Posterior vena cava (tissue), 2 donors: ENCODE measurements around the gene DROSHA. TPM values are rescaled to one million over a fixed set of nuclear protein-coding genes. Genes with fewer than 3 reads are reported as not detected.
"Not testable (repeated sequence)": the region's sequence is repeated elsewhere in the genome, so short reads cannot be mapped to it uniquely, and the experiment has no call there.

Experiments used
- DNase-seq: peaks from one replicate; pipeline ENCODE4 v3.0.0-alpha.2; 2020; ENCODE audit warnings: low spot score
- intact Hi-C, 2 donors: fragments of 100-400 bp; cut with DNase I; formaldehyde crosslinking; loops; one replicate each; pipeline versions ENCODE4 v1.14.1 to v1.14.2; 2022 to 2023
- total RNA-seq, 2 donors: library from RNA; stranded (reverse); fragmentation: NEBNext Ultra II Directional; extraction: Animal tissue kit (Norgen Biotek cat#: 25700); gene quantifications; one replicate each; pipeline ENCODE4 v1.2.1, GENCODE V29; 2021
- donor health status: DM: yes; HTN: yes; CAD: no.
- donor health status: DM: yes; HTN: yes; CAD: no.

DROSHA gene
- total RNA-seq, 2 donors from 2014 or later, result 36.9 to 39.3 TPM

DNA sequence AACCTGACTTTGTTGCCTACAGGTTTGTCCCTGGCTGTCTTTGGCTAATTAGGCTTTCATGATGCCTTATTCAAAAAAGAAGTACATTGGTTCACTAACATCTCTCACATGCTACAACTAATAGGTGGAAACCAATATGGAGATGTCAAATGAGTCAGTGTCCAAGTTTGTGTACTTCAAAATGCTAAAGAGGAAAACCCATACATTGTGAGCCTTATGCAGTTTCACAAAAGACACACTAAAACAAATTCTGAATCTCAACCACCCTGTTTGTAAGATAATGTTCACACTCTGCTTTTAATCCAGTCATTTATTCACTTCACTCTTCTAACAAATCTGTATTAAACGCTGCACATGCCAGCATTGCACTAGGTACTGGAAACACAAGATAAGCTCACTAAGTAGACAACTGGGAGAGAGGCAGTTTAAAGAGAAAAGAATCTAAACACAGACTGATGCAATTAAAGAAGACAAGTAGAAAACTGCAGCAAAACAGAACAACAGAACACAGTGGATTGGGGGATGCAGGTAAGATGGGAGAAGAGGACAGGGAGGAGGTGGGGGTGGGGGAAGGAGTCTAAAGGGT is 104.1 kb downstream of the DROSHA start:
- intact Hi-C loops, result no loop called here
- no peak for DNase-seq

DNA sequence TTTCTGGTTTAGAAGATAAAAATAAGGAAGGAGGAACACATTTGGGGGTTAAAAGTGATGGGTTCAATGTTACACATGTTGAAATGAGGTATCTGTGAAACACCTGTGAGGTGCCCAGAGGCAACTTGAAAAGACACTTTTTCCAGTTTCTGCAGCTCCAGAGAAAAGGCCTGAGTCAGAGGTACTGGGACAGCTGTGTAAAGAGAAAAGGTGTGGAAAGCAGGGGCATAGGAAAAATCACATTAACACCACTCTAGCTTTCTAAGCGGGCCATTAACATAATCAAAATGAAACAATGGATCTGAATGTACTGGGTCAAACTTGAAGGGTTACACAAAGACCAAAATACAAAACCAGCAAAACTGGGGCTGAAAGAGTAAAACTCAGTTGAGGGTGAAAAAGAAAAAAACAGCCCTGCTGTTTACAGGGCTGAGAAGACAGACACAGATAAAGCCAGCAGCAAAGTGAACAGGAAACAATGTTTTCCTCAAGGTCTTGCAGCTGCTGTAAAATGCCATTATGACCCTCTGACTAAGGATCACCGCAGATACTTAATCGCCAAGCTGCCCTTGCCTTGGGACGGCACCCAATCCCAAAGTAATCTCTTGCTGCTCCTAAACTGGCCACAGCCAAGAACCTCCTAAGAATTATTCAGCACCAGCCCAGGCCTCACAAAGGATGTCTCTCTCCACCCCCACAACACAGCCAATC is 104.7 kb downstream of the DROSHA start:
- DNase-seq, result no peak
- intact Hi-C loops, result no loop called here

DNA sequence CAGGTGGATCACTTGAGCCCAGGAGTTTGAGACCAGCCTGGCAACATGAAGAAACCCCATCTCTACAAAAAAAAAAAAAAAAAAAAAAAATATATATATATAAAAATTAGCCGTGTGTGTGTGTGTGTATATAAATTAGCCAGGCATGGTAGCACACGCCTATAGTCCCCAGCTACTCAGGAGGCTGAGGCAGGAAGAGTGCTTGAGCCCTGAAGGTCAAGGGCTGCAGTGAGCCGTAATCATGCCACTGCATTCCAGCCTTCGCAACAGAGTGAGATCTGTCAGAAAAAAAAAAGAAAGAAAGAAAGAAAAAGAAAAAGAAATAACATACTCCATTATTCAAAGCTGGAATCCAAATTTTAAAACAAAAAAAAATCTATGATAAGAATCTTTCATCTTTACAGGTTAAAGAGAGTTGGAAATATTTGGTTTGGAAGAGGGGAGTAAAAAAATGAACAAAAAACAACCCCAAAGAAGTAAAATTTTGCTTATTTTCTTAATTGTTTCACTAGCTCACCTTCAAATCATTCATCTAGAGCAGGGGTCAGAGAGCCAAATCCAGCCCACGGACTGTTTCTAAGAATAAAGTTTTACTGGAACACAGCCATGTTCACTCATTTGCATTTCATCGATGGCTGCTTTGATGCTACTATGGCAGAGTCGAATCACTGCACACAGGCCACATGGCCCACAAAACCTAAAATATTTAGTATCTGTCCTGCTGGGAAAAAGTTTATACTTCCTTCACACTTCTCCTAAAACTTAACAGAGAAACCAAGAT is 109.9 kb downstream of the DROSHA start:
- no peak for DNase-seq
- intact Hi-C loops, result no loop called here

DNA sequence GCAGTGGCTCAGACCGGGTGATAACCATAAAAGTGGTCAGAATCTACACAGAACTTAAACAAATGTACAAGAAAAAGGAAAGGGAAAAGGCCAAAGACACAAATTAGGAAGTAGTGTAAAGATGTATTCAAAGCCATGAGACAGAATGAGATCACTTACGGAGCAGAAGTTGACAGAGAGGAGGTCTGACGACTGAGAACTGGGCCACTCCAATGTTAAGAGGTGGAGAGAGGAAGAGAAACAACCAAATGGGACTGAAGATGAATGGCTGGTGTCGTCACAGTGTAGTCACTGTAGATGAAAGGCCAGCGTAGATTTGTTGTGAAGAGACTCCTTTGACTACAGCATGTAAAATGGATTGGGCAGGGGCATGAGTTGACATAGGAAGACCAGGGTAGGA is 114.4 kb downstream of the DROSHA start:
- DNase-seq, result no peak

DNA sequence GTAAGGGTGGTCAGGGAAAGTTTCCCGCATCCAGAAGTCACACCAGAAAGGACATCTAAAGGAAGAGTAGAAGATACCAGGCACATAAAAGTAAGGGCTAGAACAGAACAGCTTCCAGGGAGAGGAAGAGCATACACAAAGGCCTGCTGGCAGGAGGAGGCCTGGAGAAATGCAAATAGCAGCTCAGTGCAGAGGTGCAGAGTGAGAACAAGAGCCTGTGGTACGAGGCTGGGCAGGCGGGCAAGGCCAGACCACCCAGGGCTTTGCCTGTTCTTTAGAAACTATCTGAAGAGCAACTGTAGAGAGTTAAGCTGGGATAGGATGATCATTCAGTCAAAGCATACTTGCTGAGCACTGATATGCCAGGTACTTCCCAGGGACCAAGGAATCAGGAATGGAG is 115.3 kb downstream of the DROSHA start:
- intact Hi-C loops, result no loop called here
- DNase-seq, result no peak

More for the DNA sequence above, 114.4 kb downstream of the DROSHA start:
- intact Hi-C loops, result no loop called here

DNA sequence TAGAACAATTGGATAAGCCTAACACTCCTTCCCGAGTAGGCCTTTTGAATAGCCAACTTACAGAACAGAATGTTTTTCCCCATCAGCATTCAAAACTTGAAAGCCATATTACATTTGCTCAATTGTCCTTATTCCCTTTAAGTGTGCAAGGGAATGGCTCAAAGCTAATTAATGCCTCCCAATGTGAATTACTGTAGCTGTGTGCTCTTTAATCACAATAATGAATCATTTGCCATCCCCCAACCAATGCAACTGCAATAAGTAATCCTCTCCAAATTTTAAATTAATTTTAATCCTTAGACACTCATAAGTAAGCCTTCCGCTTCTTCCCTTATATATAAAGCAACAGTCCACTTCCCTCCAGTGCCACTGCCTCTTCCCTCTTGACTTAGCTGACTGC is 115.9 kb downstream of the DROSHA start:
- DNase-seq, result no peak
- intact Hi-C loops, result no loop called here

DNA sequence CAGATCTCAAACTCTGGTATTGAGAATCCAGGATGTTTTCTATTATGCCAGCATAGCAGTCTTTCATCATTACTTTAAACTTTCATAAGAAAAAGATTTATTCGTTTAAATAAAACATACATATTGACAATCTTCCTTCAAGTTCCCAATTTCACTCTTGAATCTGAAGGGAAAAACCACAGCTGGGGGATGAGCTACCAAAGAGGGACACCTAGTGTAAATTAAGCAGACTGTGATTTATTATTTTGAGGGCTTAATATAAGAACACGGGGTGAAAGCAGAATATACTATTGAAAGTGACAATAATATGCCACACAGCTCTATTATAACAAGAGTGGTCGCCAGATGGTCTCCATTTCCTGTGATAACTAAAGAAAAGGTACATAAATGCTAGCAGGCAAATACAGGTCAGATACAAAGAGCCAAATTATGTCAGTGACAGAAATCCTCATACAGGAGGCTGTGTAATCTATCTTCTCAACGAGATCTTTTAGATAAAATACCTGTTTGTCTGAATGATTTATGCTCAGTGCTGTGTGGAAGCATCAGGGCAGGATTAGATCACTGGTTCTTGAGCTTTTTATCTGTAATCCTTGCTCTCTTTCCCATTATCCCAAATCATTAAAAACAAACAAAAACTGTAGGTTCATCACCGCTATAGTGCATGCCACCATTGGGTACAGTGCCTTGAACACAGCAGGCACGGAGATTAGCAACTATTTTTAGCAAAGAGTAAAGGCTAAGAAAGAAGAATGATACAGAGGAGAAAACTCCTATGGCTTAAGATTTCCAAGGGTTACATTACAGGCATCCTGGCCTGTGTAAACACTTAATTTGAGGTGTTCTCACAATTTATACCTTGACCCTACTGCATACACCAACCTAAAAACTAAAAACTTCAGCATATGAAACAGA is 116.6 kb downstream of the DROSHA start:
- intact Hi-C loops, result no loop called here

DNA sequence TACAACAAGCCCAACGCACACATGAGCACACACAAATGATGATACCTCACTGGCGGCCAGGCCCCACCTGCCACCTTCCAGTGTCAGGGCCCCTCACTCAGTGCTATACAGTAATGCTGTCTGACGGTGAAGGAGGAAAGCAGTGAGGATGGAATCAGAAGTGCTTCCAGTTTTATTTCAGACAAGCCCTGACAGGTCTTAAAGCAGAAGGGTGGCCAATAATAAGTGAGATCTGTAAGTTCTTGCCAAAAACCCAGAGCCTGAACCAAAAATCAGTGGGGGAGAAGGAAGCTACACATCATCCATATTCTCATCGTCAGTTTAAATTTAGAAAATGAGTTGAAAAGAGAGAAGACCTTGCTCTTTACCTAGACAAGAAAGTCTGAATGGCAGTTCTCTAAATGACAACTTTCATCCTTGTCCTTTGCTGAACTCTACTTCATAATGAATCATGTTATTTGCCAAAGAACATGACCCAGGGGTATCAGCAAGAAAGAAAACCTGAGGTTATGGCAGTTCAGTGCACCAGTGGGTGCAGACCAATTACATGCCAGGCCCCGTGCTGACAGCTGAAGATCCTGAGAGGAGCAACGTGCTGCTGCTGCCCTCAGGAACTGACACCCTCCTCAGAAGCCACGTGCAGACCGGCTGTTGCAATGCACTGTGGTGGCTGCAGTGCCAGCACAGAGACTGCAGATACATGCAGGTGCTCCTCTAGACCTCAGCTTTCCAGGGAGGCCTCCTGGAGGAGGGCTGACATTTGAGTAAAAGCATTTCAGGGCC is 118.7 kb downstream of the DROSHA start:
- intact Hi-C loops, result no loop called here
- DNase-seq, result no peak

More for the DNA sequence above, 116.6 kb downstream of the DROSHA start:
- no peak for DNase-seq

DNA sequence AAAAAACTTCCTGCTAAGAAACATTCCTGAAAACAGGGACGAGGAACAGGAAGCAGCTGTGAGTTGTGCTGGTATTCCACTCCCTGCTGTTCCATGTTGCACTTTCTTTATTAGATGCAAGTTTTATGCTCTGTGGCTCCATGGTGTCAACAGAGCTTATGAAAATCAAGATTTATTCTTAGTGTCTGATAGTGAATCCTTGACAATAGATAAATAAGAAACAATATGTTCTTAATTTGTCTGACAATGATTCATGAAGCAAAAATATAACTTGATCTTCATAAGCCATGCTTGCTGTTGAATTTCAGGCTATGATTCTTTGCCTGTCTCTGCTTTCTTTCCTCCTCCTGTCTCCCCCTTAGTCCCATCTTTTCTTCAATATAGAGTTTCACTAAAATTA is 119.6 kb downstream of the DROSHA start:
- DNase-seq, result no peak
- intact Hi-C loops, result no loop called here

DNA sequence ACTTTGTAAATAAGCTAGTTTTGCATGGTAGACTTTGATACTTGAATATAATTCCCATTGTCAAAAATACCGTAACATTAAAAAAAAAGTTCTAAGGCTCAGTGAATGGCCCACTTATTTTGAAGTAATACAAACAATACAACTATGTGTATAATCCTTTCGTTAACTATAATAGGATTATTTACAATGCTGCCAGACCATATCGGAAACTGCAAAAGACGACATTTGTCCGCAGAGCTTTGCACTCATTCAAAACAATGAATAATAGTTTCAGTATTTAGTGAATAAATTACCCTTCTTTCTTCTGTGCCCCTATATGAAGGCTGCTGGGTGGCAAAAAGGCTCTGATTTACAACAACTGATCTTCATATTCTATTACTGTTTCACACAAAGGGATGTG is 121.8 kb downstream of the DROSHA start:
- intact Hi-C loops, result no loop called here
- DNase-seq, result no peak

DNA sequence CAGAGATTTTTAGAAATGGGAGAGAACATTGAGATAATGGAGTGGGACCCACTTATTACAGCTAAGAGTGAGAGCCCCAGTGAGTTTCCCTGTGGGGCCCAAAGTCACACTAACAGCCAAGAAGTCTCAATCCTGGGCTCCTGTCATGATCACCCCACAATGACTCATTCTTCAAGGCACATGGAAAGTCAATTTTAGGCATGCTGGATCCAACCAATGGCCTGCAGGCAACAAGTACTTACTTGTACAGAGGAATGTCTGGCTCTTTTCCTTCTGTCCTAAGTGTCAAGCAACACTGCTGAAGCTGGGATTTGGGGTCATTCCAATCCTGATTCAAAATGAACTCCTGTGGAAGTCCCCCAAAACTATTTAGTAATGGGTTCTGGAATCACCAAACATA is 123.1 kb downstream of the DROSHA start:
- DNase-seq, result no peak
- intact Hi-C loops, result no loop called here

DNA sequence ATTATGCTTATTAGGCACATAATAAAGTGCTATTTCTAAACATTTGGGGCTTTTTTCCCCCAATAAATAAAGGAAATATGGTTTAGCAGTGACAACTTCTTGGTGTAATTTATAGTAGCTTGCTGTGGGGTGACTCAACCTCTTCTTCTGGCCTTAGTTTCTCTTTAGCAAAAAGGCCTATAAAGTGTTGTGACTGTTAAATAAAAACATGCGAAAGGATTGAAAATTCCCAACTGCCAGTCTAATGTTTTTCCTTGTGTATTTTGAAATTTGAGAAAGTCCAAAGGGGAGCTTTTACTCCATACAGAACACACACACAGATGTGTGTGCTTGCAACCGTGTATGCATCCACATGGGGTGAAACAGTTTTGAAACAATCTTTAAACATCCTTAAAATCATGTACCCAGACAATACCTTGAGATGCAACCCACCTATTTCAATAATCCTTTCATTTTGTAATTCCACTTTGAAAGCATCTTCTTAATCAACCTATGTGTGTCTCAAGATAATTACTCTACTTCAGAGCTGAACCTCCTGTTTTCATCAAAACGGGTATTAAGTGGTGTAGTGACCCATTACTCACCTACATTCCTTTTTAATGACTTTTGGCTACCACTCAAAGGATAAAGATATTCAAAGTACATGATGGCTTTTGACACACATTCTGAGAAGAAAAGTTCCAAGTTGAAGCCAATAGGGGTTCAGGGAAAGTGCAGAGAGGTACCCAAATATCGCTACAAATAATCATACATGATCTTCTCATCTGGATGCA is 123.8 kb downstream of the DROSHA start:
- intact Hi-C loops, result no loop called here
- no peak for DNase-seq

DNA sequence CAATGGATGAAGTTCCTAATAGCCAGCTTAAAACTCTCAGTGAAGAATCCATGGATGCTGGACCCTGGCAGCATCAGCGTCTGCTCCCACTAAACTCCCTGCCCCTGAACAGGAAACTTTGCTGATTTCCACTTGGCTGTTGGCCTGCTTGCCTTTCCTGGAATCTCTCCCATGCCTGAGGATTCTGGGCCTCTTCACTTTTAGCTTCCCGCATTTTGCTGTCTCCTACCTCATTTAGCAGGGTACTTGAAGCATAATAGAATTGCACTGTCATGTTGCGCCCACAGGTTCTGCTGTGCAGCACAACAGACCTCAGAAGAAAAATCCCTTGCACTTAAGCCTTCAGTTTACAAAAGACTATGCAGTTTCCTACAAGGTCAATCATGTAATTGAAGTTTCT is 127.6 kb downstream of the DROSHA start:
- intact Hi-C loops, result no loop called here
- DNase-seq, result no peak

DNA sequence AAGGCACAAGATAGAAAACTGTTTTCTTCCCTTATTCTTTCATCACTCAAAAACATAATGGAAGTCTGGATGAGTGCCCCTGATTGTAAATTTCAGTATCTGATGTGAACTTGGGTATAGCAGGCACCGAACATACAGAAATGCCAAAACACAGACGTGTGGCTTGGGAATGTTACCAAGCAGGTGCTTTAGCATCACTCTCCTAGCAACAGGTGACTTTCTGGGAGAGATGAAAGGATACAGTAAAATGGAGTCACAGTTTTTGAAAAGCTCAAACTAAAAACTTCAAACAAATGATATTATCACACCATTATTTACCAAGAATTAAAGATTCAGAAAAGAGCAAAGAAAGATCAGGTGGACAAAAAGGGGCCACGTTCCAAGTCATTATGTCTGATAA is 130.2 kb downstream of the DROSHA start:
- intact Hi-C loops, result no loop called here
- no peak for DNase-seq

DNA sequence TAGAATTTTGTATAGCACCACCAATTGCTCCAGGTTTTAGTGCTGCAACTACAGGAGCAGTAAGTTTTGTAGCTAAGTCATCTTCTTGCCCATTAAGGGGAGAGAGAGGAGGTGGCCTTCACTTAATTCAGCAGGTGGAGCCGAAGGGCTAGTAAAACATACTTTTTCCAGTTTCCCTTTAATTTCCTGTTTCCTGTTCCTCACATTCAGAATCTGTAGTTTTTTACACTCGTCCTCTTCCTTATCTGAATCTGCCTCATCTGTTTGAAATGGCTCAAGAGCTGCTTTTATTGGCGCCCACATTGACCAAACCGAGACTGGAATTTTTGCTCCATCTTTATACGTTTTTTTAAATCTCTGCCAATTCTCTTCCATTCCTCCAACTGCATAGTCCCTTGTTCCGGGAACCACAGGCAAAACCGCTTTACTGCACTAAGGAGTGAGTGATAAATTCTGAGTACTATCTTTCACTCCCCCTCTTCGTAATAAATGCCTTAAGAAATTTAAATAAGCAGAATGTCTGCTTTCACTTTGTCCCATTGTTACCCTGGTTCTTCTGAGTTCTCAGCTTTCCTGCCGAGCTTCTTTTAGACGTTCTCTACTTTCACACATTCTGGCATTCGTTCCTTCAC is 133.9 kb downstream of the DROSHA start:
- no peak for DNase-seq
- intact Hi-C loops, result no loop called here

DNA sequence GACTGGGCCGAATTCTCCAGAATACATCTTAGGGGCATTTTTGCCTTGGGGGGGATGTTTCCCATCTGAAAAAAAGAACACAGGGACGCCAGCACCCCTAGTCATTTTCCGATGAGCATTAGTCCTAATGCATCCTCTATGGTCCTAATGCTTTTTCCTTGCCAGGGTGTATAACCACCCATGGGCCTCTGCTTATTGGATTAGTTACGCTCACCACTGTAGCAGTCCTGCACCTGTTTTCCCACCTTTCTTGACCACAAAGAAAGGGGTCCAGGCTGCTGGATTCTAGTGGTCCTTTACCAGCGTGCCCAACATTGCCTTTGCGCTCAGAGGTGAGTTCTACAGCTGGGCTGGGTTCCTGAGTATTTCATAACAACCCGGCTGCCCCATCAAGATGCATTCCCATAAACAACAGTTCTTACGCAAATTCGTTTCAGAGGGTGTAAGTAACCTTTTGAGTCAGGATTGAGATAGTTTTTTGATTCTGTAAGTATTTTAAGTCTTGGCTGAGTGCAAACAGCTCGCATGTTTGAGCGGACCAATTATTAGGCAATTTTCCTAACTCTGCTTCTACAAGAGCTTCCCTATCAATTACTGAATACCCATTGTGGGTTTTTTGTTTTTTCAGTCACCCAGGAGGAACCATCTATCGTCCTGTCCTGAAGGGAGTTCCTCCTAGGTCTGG is 135.1 kb downstream of the DROSHA start:
- DNase-seq, result no peak
- intact Hi-C loops, result no loop called here

DNA sequence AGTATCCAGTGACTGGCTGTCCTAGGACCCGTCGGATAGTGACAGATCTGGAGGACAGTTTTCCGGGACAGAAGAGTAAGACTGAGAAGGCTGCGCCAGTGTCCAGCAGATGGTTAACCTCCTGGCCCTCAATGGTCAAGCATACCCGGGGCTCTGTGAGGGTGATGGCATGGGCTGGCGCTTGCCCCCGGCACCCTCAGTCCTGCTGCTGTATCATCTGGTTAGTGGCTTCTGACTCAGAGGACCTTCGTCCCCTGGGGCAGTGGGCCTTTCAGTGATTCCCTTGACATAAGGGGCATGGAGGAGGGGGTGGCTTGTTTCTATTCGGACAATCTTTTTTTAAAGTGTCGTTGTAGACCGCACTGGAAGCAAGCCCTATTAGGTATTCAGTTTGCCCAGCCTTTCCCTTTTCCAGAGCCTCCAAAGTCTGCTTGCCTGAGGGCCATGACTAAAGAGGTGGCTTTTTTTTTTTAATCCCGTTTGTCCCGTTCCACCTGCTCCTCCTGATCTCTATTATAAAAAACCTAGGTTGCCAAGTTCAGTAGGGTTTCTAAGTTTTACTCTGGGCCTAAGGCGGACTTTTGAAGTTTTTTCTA is 136.3 kb downstream of the DROSHA start:
- intact Hi-C loops, result not testable (repeated sequence)

More for the DNA sequence above, 136.3 kb downstream of the DROSHA start:
- not testable (repeated sequence) for DNase-seq
